GM21723 (cell line): Measurements from ENCODE around the gene FAM181A.
A peak's percentile ranks its signal among the peaks of the same experiment; 100 is the strongest.

Source experiments
- ATAC-seq: cut with Tn5 transposase; IDR thresholded peaks from one replicate; pipeline ENCODE4 v1.9.1; 2021; ENCODE audit warnings: mild to moderate bottlenecking, moderate library complexity; ENCODE audit not compliant: unreplicated experiment

The FAM181A gene

GRCh38 chr14:93903342-93904184, 23.6 kb upstream of the FAM181A start:
- no peak for ATAC-seq

GRCh38 chr14:93905623-93906022, 21.5 kb upstream of the FAM181A start:
- ATAC-seq: no peak

GRCh38 chr14:93906341-93907329, 20.5 kb upstream of the FAM181A start:
- peak; percentile 63 for ATAC-seq

- ATAC-seq: no peak
These were observed 17.6 kb upstream of the FAM181A start for GRCh38 chr14:93909429-93910128.

GRCh38 chr14:93911975-93912615, 15.0 kb upstream of the FAM181A start:
- ATAC-seq: no peak

- no peak for ATAC-seq
These were observed 14.4 kb upstream of the FAM181A start for GRCh38 chr14:93912782-93913181.

- ATAC-seq: no peak
These were observed 12.9 kb upstream of the FAM181A start for GRCh38 chr14:93914278-93914677.

- ATAC-seq: no peak
These were observed 12.0 kb upstream of the FAM181A start for GRCh38 chr14:93915070-93915705.

- ATAC-seq: no peak
These were observed 11.3 kb upstream of the FAM181A start for GRCh38 chr14:93915800-93916199.

GRCh38 chr14:93916498-93916897, 10.6 kb upstream of the FAM181A start:
- ATAC-seq: no peak

- no peak for ATAC-seq
These were observed 10.0 kb upstream of the FAM181A start for GRCh38 chr14:93917141-93917540.

GRCh38 chr14:93921001-93921806, 5.9 kb upstream of the FAM181A start:
- ATAC-seq: no peak

- no peak for ATAC-seq
These were observed 3.5 kb upstream of the FAM181A start for GRCh38 chr14:93923626-93924025.

- no peak for ATAC-seq
These were observed 2.4 kb upstream of the FAM181A start for GRCh38 chr14:93924592-93925355.

GRCh38 chr14:93925374-93925895, 1.7 kb upstream of the FAM181A start:
- ATAC-seq: no peak

- no peak for ATAC-seq
These were observed 785 bp upstream of the FAM181A start for GRCh38 chr14:93926245-93926872.

- no peak for ATAC-seq
These were observed 629 bp downstream of the FAM181A start for GRCh38 chr14:93927800-93928145.
